Chondrocyte (in vitro differentiated cells): ENCODE results near the gene C6orf62. TPM values are rescaled to one million over a fixed set of nuclear protein-coding genes. Genes with fewer than 3 reads are reported as not detected.

Experiments
- DNase-seq: peaks from one replicate; pipeline ENCODE4 v3.0.0; 2021; ENCODE audit warnings: mixed read lengths, low spot score
- H3K27ac Mint-ChIP-seq: one replicate; pipeline ENCODE4 v1.8.0; 2021; ENCODE audit warnings: mild to moderate bottlenecking, moderate library complexity, mixed read lengths; ENCODE audit not compliant: unreplicated experiment
- H3K27me3 Mint-ChIP-seq: 2 replicates; pipeline ENCODE4 v1.8.0; 2021; ENCODE audit warnings: low read depth, mixed read lengths
- H3K36me3 Mint-ChIP-seq: 2 replicates; pipeline ENCODE4 v1.8.0; 2021; ENCODE audit warnings: low read depth, mixed read lengths
- H3K4me1 Mint-ChIP-seq: 2 replicates; pipeline ENCODE4 v1.8.0; 2021; ENCODE audit warnings: low read depth, mild to moderate bottlenecking, mixed read lengths
- H3K4me3 Mint-ChIP-seq: one replicate; pipeline ENCODE4 v1.8.0; 2021; ENCODE audit warnings: mild to moderate bottlenecking, moderate library complexity, mixed read lengths; ENCODE audit not compliant: unreplicated experiment
- H3K9me3 Mint-ChIP-seq: 2 replicates; pipeline ENCODE4 v1.8.0; 2021; ENCODE audit warnings: low read depth, mixed read lengths
- total RNA-seq: library from RNA; stranded (reverse); gene quantifications from 3 replicates; pipeline ENCODE4 v1.2.1, GENCODE V29; 2021
- TF ChIP-seq, protein P1 (sequence below): fragments of 200-600 bp; sonication (generic); IDR thresholded peaks from 2 replicates; pipeline ENCODE4 v1.5.0; 2021; ENCODE audit warnings: antibody characterized with exemption, mild to moderate bottlenecking, moderate library complexity

C6orf62 gene
- total RNA-seq, 1 donor from 2014 or later, result 91.9 TPM

DNA sequence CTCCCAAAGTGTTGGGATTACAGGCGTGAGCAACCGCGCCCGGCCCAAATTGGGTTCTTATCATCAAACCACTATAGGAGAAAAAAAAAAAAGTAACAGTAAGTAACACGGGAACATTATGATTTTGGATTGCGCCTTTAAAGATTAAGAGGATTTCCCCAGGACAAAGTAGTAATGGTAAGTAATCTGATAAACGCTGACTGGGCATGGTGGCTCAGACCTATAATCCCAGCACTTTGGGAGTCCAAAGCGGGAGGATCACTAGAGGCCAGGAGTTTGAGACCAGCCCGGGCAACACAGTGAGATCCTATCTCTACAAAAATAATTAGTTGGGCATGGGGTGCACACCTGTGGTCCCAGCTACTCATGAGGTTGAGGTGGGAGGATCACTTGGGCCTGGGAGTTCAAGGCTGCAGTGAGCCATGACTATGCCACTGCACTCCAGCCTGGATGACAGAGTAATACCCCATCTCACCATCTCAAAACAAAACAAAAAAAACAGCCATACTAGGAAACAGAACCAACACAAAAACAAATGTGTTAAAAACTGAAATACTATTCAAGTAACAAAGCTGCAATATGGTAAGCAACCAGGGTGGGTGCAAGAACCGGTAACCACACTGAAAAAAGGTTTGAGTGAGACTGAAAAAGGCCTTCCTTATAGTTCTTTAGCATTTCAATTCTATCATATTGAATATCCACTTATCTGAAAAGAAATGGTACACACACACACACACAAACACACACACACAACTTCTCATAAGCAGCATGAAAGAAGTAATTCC lies 8.2 kb downstream of the C6orf62 start:
- Mint-ChIP-seq H3K4me1 (peaks cover 39% of the 10 kb centered on the region), H3K27ac (no peak overlapping the region), H3K36me3 (peaks cover 58% of the 10 kb centered on the region), H3K27me3 (no peaks in the 10 kb centered on the region), H3K4me3 (no peak overlapping the region), H3K9me3 (no peaks in the 10 kb centered on the region)
- no peak for DNase-seq
- TF ChIP-seq, protein P1, sequence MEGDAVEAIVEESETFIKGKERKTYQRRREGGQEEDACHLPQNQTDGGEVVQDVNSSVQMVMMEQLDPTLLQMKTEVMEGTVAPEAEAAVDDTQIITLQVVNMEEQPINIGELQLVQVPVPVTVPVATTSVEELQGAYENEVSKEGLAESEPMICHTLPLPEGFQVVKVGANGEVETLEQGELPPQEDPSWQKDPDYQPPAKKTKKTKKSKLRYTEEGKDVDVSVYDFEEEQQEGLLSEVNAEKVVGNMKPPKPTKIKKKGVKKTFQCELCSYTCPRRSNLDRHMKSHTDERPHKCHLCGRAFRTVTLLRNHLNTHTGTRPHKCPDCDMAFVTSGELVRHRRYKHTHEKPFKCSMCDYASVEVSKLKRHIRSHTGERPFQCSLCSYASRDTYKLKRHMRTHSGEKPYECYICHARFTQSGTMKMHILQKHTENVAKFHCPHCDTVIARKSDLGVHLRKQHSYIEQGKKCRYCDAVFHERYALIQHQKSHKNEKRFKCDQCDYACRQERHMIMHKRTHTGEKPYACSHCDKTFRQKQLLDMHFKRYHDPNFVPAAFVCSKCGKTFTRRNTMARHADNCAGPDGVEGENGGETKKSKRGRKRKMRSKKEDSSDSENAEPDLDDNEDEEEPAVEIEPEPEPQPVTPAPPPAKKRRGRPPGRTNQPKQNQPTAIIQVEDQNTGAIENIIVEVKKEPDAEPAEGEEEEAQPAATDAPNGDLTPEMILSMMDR, result no peak

DNA sequence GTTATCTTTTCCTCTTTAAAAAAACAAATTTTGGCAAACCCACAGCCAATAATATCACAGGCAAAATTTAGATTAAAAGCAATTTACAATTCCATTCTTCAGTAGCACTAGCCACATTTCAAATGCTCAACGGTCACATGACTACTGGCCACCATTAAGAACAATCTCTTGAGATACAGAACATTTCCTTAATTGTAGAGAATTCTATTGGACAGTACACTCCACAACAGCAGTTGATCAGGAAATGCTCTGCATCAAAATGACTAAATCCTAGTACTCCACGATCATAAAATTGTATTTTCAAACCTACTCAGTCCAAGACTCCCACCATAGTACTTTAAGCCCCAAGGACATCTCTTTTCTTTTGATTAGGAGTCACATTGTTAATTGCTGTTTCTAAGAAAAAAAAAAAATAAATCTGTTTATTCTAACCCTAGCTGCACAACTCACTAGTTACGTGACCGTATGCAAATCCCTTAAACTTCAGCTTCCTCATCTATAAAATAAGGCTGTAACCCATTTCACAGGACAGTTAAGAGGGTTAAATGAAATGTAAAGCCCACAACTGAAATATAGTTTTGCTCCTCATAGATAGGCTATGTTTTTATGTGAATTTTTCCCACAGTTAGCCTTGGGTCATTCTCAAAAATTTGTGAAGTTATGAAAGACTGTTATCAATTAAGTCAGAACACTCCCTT lies 9.8 kb downstream of the C6orf62 start:
- peaks cover 29% of the 10 kb centered on the region for H3K4me1 Mint-ChIP-seq
- H3K27ac Mint-ChIP-seq, result peak overlapping the region; percentile 51
- TF ChIP-seq, protein P1, result no peak
- H3K9me3 Mint-ChIP-seq, result no peaks in the 10 kb centered on the region
- DNase-seq, result no peak
- no peaks in the 10 kb centered on the region for H3K27me3 Mint-ChIP-seq
- H3K4me3 Mint-ChIP-seq, result no peak overlapping the region
- peaks cover 55% of the 10 kb centered on the region for H3K36me3 Mint-ChIP-seq

DNA sequence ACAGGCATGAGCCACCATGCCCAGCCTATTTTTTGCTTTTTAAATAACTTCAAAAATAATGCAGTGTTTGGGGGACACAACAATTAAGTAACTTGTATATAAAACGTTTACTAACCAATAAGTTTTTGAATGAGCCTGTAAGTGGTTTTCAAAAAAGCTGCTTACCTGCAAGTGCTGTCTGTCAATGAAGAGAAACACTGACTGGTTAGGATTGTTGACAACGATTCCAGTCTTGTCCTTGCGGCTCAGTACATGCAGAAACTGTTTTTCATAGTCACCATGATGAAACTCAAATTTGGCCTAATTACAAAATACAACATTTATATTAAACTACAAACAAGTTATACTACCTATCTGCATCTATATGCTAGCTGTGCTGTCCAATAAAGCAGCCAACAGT lies 10.3 kb downstream of the C6orf62 start:
- no peak for DNase-seq
- H3K36me3 Mint-ChIP-seq, result peaks cover 56% of the 10 kb centered on the region
- H3K27ac Mint-ChIP-seq, result no peak overlapping the region
- H3K9me3 Mint-ChIP-seq, result no peaks in the 10 kb centered on the region
- peaks cover 24% of the 10 kb centered on the region for H3K4me1 Mint-ChIP-seq
- no peak overlapping the region for H3K4me3 Mint-ChIP-seq
- no peaks in the 10 kb centered on the region for H3K27me3 Mint-ChIP-seq
- TF ChIP-seq, protein P1, result no peak

DNA sequence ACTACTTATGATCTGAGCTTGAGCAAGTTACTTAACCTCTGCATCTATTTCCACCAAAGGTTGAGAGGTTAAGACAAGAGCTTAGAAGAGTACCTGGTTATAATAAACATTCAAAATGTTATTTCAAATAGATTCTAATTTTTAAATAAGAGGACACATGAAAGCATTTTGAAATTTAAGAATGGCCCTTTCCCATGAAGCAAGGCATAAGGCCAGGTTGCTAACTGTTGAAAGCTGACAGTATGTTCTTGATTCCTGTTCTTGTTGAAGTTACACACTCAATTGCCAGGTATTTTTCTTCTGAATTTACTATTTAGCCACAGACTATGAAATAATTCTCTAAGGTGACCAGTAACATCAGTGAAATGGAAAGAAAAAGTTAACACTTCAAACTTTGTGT lies 14.5 kb downstream of the C6orf62 start:
- DNase-seq, result no peak
- Mint-ChIP-seq H3K27me3 (no peaks in the 10 kb centered on the region), H3K4me1 (peaks cover 7% of the 10 kb centered on the region), H3K9me3 (no peaks in the 10 kb centered on the region), H3K27ac (no peak overlapping the region), H3K36me3 (peaks cover 38% of the 10 kb centered on the region), H3K4me3 (no peak overlapping the region)
- TF ChIP-seq, protein P1, result no peak

DNA sequence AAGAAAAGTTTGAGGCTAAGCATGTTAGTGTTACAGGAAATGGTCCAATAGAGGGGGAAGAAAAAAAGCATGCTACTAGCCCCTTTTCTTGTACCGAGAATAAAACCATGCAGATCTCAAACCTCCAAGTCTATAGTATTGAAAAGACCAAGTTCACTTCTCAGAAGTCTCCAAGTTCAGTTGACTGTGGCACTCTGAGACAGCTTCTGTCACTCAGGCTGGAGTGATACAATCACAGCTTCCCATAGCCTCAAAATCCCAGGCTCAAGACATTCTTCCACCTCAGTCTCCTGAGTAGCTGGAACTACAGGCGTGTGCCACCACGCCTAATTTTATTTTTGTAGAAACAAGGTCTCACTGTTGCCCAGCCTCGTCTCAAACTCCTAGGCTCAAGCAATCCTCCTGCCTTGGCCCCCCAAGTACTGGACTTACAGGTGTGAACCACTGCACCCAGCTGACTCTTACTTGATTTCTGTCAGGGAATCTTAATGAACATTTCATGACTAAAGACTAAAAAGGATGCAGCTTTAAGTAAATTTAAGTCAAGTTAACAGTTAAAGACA lies 16.2 kb downstream of the C6orf62 start:
- DNase-seq, result no peak
- Mint-ChIP-seq H3K36me3 (peaks cover 30% of the 10 kb centered on the region), H3K27ac (peak overlapping the region; percentile 63), H3K9me3 (no peaks in the 10 kb centered on the region), H3K4me3 (no peak overlapping the region), H3K4me1 (peaks cover 7% of the 10 kb centered on the region), H3K27me3 (no peaks in the 10 kb centered on the region)
- TF ChIP-seq, protein P1, result no peak
